ENCODE data around the gene KCNA3.

Gene KCNA3

DNA sequence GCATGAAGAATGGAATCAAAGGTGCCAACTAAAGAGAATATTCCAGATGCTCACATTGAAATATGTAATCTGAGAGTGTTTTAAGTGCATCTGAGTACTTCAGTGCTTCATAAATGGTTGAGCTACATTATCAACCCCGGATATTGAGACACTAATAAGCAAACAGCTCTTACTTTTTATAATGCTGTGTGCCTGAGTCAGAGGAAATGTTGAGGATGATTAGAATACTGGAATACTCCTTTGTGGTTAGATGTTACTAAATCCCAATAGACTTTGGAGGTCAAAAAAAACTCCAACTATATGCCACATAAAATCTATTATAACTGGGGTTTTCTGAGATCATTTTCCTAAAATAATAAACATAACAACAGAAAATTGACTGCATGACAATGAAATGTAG lies 12.5 kb upstream of the KCNA3 start:
- Mint-ChIP-seq H3K4me3 (no peak overlapping the region), H3K36me3 (ENCODE audit: low read depth) (no peaks in the 10 kb centered on the region), H3K9me3 (no peaks in the 10 kb centered on the region), H3K4me1 (no peaks in the 10 kb centered on the region), H3K27ac (no peak overlapping the region), H3K27me3 (ENCODE audit: low read depth, poor library complexity) (peaks cover 35% of the 10 kb centered on the region)
- DNase-seq, result no peak
- TF ChIP-seq, protein P1, sequence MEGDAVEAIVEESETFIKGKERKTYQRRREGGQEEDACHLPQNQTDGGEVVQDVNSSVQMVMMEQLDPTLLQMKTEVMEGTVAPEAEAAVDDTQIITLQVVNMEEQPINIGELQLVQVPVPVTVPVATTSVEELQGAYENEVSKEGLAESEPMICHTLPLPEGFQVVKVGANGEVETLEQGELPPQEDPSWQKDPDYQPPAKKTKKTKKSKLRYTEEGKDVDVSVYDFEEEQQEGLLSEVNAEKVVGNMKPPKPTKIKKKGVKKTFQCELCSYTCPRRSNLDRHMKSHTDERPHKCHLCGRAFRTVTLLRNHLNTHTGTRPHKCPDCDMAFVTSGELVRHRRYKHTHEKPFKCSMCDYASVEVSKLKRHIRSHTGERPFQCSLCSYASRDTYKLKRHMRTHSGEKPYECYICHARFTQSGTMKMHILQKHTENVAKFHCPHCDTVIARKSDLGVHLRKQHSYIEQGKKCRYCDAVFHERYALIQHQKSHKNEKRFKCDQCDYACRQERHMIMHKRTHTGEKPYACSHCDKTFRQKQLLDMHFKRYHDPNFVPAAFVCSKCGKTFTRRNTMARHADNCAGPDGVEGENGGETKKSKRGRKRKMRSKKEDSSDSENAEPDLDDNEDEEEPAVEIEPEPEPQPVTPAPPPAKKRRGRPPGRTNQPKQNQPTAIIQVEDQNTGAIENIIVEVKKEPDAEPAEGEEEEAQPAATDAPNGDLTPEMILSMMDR (IDR thresholded peaks at IDR 0.05), result no peak

DNA sequence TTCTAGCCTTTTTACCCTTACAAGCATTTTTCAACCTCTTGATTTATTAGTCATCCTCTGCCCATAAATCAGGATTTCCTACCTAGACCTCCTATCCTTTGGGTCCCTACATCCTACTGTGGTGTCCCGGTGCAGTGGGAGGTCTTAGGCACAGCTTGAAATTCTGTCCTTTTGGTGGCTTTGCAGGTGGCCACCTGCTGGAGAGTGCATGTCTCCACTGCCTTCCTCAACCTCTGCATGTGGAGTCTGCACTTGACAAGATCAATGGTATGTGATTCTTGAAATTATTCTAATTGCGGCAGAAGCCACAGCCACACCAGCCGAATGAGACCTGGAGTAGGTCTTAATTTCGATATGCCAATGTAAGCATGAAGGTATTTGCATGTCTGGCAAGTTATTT lies 11.4 kb upstream of the KCNA3 start:
- H3K4me1 Mint-ChIP-seq, result no peaks in the 10 kb centered on the region
- H3K4me3 Mint-ChIP-seq, result no peak overlapping the region
- H3K36me3 Mint-ChIP-seq (ENCODE audit: low read depth), result no peaks in the 10 kb centered on the region
- H3K9me3 Mint-ChIP-seq, result no peaks in the 10 kb centered on the region
- H3K27me3 Mint-ChIP-seq (ENCODE audit: low read depth, poor library complexity), result peaks cover 42% of the 10 kb centered on the region
- no peak for DNase-seq
- TF ChIP-seq, protein P1 (IDR thresholded peaks at IDR 0.05), result no peak
- H3K27ac Mint-ChIP-seq, result no peak overlapping the region

DNA sequence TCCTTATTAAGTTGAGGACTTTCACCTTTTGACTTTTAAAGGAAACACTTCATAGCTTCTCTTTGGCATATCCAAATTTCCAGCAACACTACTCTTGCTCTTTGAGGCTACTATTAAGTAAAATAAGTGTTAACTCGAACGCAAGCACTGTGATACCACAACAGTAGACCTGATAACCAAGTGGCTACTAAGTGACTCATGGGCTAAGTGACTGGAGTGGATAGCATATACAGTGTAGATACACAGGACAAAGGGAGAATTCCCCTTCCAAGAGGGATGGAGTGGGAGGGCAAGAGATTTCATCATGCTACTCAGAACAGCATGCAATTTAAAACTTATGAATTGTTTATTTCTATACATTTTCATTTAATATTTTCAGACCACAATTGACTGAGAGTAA lies 9.8 kb upstream of the KCNA3 start:
- no peaks in the 10 kb centered on the region for H3K4me1 Mint-ChIP-seq
- H3K27ac Mint-ChIP-seq, result no peak overlapping the region
- peaks cover 44% of the 10 kb centered on the region for H3K27me3 Mint-ChIP-seq (ENCODE audit: low read depth, poor library complexity)
- no peaks in the 10 kb centered on the region for H3K9me3 Mint-ChIP-seq
- H3K36me3 Mint-ChIP-seq (ENCODE audit: low read depth), result no peaks in the 10 kb centered on the region
- no peak overlapping the region for H3K4me3 Mint-ChIP-seq
- TF ChIP-seq, protein P1 (IDR thresholded peaks at IDR 0.05), result no peak
- no peak for DNase-seq

DNA sequence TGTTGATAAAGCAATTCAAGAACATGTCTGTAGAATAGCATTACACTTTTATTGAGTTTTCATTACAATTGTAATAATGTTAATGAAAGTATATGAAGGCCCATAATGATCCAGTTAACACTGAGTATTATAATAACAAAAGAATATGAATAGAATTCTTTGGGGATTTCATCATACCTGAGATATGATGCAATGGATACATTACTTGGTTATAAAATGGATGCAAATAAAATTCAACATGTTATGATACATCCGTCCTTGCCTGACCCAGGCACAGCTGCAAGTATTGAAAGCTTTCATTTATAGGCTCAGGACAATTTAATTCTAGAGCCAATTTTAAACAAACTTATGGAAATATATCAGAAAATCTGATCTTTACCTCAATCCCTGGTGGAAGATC lies 8.2 kb upstream of the KCNA3 start:
- no peaks in the 10 kb centered on the region for H3K36me3 Mint-ChIP-seq (ENCODE audit: low read depth)
- TF ChIP-seq, protein P1 (IDR thresholded peaks at IDR 0.05), result no peak
- peaks cover 49% of the 10 kb centered on the region for H3K27me3 Mint-ChIP-seq (ENCODE audit: low read depth, poor library complexity)
- DNase-seq, result no peak
- no peak overlapping the region for H3K4me3 Mint-ChIP-seq
- no peaks in the 10 kb centered on the region for H3K9me3 Mint-ChIP-seq
- no peak overlapping the region for H3K27ac Mint-ChIP-seq
- no peaks in the 10 kb centered on the region for H3K4me1 Mint-ChIP-seq

DNA sequence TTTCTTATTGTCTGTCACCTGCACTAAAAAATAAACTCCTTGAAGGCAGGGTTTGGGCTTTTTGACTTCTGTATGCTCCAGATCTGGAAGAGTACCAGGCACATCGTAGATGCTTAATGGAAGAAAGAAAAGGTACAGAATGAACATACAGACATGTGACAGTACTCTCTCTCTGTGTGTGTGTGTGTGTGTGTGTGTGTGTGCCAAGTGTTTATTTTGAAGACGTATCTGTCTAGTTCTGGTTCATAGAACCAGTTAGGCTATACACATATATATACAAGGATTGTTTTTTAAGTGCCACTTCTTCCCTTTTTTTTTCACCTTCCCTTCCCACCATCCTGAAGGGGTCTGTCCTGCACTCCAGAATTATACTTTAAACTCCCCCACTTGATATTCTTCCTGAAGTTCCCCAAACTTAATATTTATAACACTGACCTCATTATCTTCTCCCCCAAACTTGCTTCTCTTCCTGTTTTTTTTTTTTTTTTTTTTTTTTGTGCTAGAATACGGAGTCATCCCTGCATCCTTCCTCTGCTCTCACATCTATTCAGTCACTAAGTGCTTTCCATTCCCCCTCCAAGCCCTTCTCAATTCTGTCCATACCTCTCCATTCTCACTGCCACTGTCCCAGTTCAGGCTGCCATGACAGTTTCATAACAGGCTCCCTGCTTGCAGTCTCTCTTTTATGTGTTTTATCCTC lies 5.4 kb upstream of the KCNA3 start:
- TF ChIP-seq, protein P1 (IDR thresholded peaks at IDR 0.05), result no peak
- Mint-ChIP-seq H3K9me3 (no peaks in the 10 kb centered on the region), H3K36me3 (ENCODE audit: low read depth) (no peaks in the 10 kb centered on the region), H3K27ac (no peak overlapping the region), H3K4me3 (no peak overlapping the region), H3K4me1 (peaks cover 5% of the 10 kb centered on the region), H3K27me3 (ENCODE audit: low read depth, poor library complexity) (peaks cover 64% of the 10 kb centered on the region)
- no peak for DNase-seq

- no peak for DNase-seq
- no peak overlapping the region for H3K4me3 Mint-ChIP-seq
- H3K9me3 Mint-ChIP-seq, result peaks cover 13% of the 10 kb centered on the region
- peaks cover 79% of the 10 kb centered on the region for H3K27me3 Mint-ChIP-seq (ENCODE audit: low read depth, poor library complexity)
- H3K27ac Mint-ChIP-seq, result no peak overlapping the region
- TF ChIP-seq, protein P1 (IDR thresholded peaks at IDR 0.05), result no peak
- peaks cover 5% of the 10 kb centered on the region for H3K36me3 Mint-ChIP-seq (ENCODE audit: low read depth)
- H3K4me1 Mint-ChIP-seq, result peaks cover 9% of the 10 kb centered on the region
Measured at GRCh38 chr1:110677526-110677925, 2.8 kb upstream of the KCNA3 start.
